K562 (cell line): ENCODE results near the gene OR52I1. TPM values are rescaled to one million over a fixed set of nuclear protein-coding genes. Genes with fewer than 3 reads are reported as not detected.

Source experiments
- ATAC-seq: fragments of 200-7000 bp; cut with Tn5 transposase; 3 replicates; pipeline ENCODE4 v1.9.1; 2020; ENCODE audit warnings: moderate library complexity
- BruUV-seq: library from RNA; stranded (reverse); fragments of 400-500 nt; replicated peaks from 2 replicates; lab custom pipeline; 2021; lab: Mats Ljungman, UMichigan
- CTCF ChIA-PET: fragments of 300-600 bp; formaldehyde crosslinking; extraction: SDS; loops from one replicate; lab custom pipeline; 2021; ENCODE audit warnings: low intra/inter-chr PET ratio; lab: Yijun Ruan, JAX
- POLR2A ChIA-PET: fragments of 300-600, 350-650 bp; sonication (Branson Sonifier 250); formaldehyde crosslinking; extraction: SDS; loops from one replicate; lab custom pipeline; 2021; ENCODE audit warnings: antibody characterized with exemption, inconsistent platforms; lab: Yijun Ruan, JAX
- DNase-seq, 4 experiments: peaks; one replicate each; pipeline versions ENCODE4 v3.0.0 to v3.0.0-alpha.2; 2011 to 2018; ENCODE audit warnings: low spot score in 3 of 4, mixed read lengths in 3 of 4; ENCODE audit errors: extremely low read depth in 1 of 4
- FAIRE-seq: peaks from 2 replicates; lab custom pipeline; 2011; peaks lifted over from hg19 to GRCh38; lab: Jason Lieb, UNC
- H2AFZ ChIP-seq: 2 replicates; pipeline ENCODE4 v1.6.0; 2011; ENCODE audit warnings: low read depth, low read length, control low read depth, inconsistent platforms
- H3K27ac ChIP-seq: fragments of 200-600 bp; 3 replicates; pipeline ENCODE4 v1.8.0; 2011; ENCODE audit warnings: low read depth, mild to moderate bottlenecking, control low read depth, inconsistent platforms, low read length, moderate library complexity, mixed read lengths; ENCODE audit errors: extremely low read depth
- H3K27me3 ChIP-seq, 2 experiments: fragments of 300-600 bp in 1 of 2; 2 replicates in 1 of 2; 3 replicates in 1 of 2; pipeline versions ENCODE4 v1.6.0 to v1.8.0; 2011; ENCODE audit warnings: inconsistent platforms in 2 of 2, low read length in 2 of 2, mild to moderate bottlenecking in 1 of 2, mixed read lengths in 1 of 2, moderate library complexity in 1 of 2; ENCODE audit not compliant: control insufficient read depth in 2 of 2, insufficient read depth in 2 of 2
- H3K36me3 ChIP-seq: fragments of 300-600 bp; 3 replicates; pipeline ENCODE4 v1.8.0; 2011; ENCODE audit warnings: mild to moderate bottlenecking, low read length, inconsistent platforms; ENCODE audit not compliant: control insufficient read depth, insufficient read depth
- H3K4me1 ChIP-seq, 2 experiments: fragments of 200-600 bp in 1 of 2; replicated peaks in 1 of 2; 2 replicates in 1 of 2; 3 replicates in 1 of 2; pipeline versions ENCODE4 v1.5.1 to v1.8.0; 2011; ENCODE audit warnings: inconsistent platforms in 2 of 2, low read length in 2 of 2, mild to moderate bottlenecking in 1 of 2, mixed read lengths in 1 of 2, moderate library complexity in 1 of 2; ENCODE audit not compliant: control insufficient read depth in 2 of 2, insufficient read depth in 2 of 2
- H3K4me2 ChIP-seq: 2 replicates; pipeline ENCODE4 v1.6.1; 2011; ENCODE audit warnings: low read length, control low read depth, inconsistent platforms, mixed read lengths; ENCODE audit not compliant: insufficient read depth
- H3K4me3 ChIP-seq: fragments of 200-600 bp; sonication (generic), shearing (Covaris generic); 2 replicates; pipeline ENCODE4 v1.5.1; 2016; ENCODE audit warnings: control low read depth, inconsistent platforms
- H3K79me2 ChIP-seq: fragments of 200-600 bp; 3 replicates; pipeline ENCODE4 v1.8.0; 2011; ENCODE audit warnings: low read length, inconsistent platforms; ENCODE audit not compliant: control insufficient read depth, insufficient read depth
- H3K9ac ChIP-seq, 2 experiments: 2 replicates each; pipeline versions ENCODE4 v1.6.0 to v1.6.1; 2011; ENCODE audit warnings: low read depth in 2 of 2, low read length in 2 of 2, control low read depth in 1 of 2, inconsistent platforms in 1 of 2, mild to moderate bottlenecking in 1 of 2, mixed read lengths in 1 of 2; ENCODE audit not compliant: insufficient read depth in 1 of 2
- H3K9me1 ChIP-seq: one replicate; pipeline ENCODE4 v1.6.0; 2011; ENCODE audit warnings: inconsistent platforms, mild to moderate bottlenecking, low read length, moderate library complexity; ENCODE audit not compliant: control insufficient read depth, insufficient read depth
- H3K9me3 ChIP-seq: replicated peaks from 2 replicates; pipeline ENCODE4 v1.5.1; 2011; ENCODE audit warnings: low read depth, low read length, inconsistent platforms; ENCODE audit not compliant: control insufficient read depth, insufficient read depth
- H4K20me1 ChIP-seq: replicated peaks from 2 replicates; pipeline ENCODE4 v1.6.1; 2011; ENCODE audit warnings: low read length, inconsistent platforms, mixed read lengths; ENCODE audit not compliant: control insufficient read depth, insufficient read depth
- FIP1L1 ChIP-seq: fragments of 200-400 bp; formaldehyde crosslinking; IDR thresholded peaks from 2 replicates; pipeline ENCODE4 v1.6.1; 2018; ENCODE audit warnings: mild to moderate bottlenecking, low read depth, low read length; ENCODE audit not compliant: poor library complexity, severe bottlenecking
- FOXA3 ChIP-seq, 2 experiments: fragments of 450-650 bp in 1 of 2; sonication (generic) in 1 of 2; formaldehyde crosslinking; IDR thresholded peaks in 1 of 2; conservative IDR thresholded peaks in 1 of 2; 2 replicates each; pipeline versions ENCODE4 v1.4.0 to v1.8.0; 2020 to 2022; ENCODE audit warnings: mild to moderate bottlenecking in 2 of 2, missing genetic modification reagents in 1 of 2
- GTF2A2 ChIP-seq: IDR thresholded peaks from 2 replicates; pipeline ENCODE4 v1.6.1; 2016; ENCODE audit warnings: mild to moderate bottlenecking, missing genetic modification characterization, missing compliant biosample characterization
- MXI1 ChIP-seq: IDR thresholded peaks from 2 replicates; pipeline ENCODE4 v1.6.1; 2011; ENCODE audit warnings: low read depth, mild to moderate bottlenecking, improper control_type of control experiment, low read length
- SAFB2 ChIP-seq: fragments of 200-400 bp; formaldehyde crosslinking; IDR thresholded peaks from 2 replicates; pipeline ENCODE4 v1.6.1; 2018; ENCODE audit warnings: borderline replicate concordance, low read length, low read depth, moderate library complexity; ENCODE audit not compliant: severe bottlenecking
- SP1 ChIP-seq: sonication (generic); formaldehyde crosslinking; IDR thresholded peaks from 2 replicates; pipeline ENCODE4 v1.8.1; 2022; ENCODE audit warnings: mild to moderate bottlenecking, missing genetic modification reagents
- TCFL5 ChIP-seq: fragments of 250-450 bp; sonication (Bioruptor Pico); conservative IDR thresholded peaks from 2 replicates; pipeline ENCODE4 v1.6.1; 2021; ENCODE audit warnings: mild to moderate bottlenecking, moderate library complexity, matching md5 sums
- ZNF239 ChIP-seq: fragments of 250-450 bp; sonication (Bioruptor Pico); IDR thresholded peaks from 2 replicates; pipeline ENCODE4 v1.4.0; 2020; ENCODE audit warnings: mild to moderate bottlenecking
- WGBS: fragments of 100-300 bp; shearing (Covaris generic); methylation state at CpG from one replicate; pipeline ENCODE4 v1.1.6; 2016; ENCODE audit warnings: low coverage, mixed read lengths; ENCODE audit not compliant: insufficient coverage; ENCODE audit errors: missing lambda C conversion rate; 5-methylcytosine and 5-hydroxymethylcytosine counted together
- in situ Hi-C: fragments of 300-500 bp; cut with MboI; formaldehyde crosslinking; loops from 4 replicates; pipeline ENCODE4 v1.15.0; 2018; ENCODE audit warnings: inconsistent platforms, mixed read lengths
- intact Hi-C: fragments of 100-400 bp; cut with micrococcal nuclease; formaldehyde crosslinking; loops from 2 replicates; pipeline ENCODE4 v1.14.2; 2022
- polyA plus RNA-seq, 8 experiments: library from polyadenylated mRNA; depleted of rRNA in 4 of 8; stranded (reverse) in 5 of 8; unstranded in 3 of 8; fragments of >200 nt; fragmentation: Nextera tagmentation in 2 of 8; fragmentation: Illumina TruSeq in 1 of 8; extraction: Ambion mirVana in 2 of 8; extraction: Trizol in 1 of 8; gene quantifications; 2 replicates each; pipeline versions ENCODE4 v1.2.1 to v1.2.3, GENCODE V29; 2011 to 2014; ENCODE audit warnings: inconsistent platforms in 1 of 8, missing spikeins in 1 of 8
- total RNA-seq, 7 experiments: library from RNA; depleted of rRNA in 6 of 7; stranded (reverse); fragments of >200 nt in 6 of 7; fragmentation: Illumina TruSeq in 2 of 7; extraction: Trizol in 2 of 7; gene quantifications; 2 replicates each; pipeline versions ENCODE4 v1.2.1 to v1.2.3, GENCODE V29; 2011 to 2021; ENCODE audit warnings: low replicate concordance in 1 of 7
- TF ChIP-seq, protein P1 (sequence below): fragments of 450-650 bp; formaldehyde crosslinking; IDR thresholded peaks from 2 replicates; pipeline ENCODE4 v1.4.0; 2020; ENCODE audit warnings: mild to moderate bottlenecking, moderate library complexity
- TF ChIP-seq, protein P2 (sequence below): sonication (generic); formaldehyde crosslinking; IDR thresholded peaks from 2 replicates; pipeline ENCODE4 v1.8.0; 2023; ENCODE audit warnings: mild to moderate bottlenecking, missing genetic modification reagents
- TF ChIP-seq, protein P3 (sequence below): fragments of 450-650 bp; IDR thresholded peaks from 2 replicates; pipeline ENCODE4 v1.6.1; 2017; ENCODE audit warnings: mild to moderate bottlenecking, moderate library complexity
- TF ChIP-seq, protein P4 (sequence below): sonication (generic); formaldehyde crosslinking; IDR thresholded peaks from 2 replicates; pipeline ENCODE4 v1.8.1; 2023; ENCODE audit warnings: mild to moderate bottlenecking, missing genetic modification reagents, moderate library complexity
- TF ChIP-seq, protein P5 (sequence below), 2 experiments: IDR thresholded peaks in 1 of 2; conservative IDR thresholded peaks in 1 of 2; 2 replicates each; pipeline ENCODE4 v1.6.1; 2016; ENCODE audit warnings: low read depth in 2 of 2, mild to moderate bottlenecking in 1 of 2, missing compliant biosample characterization in 1 of 2, missing genetic modification characterization in 1 of 2, moderate library complexity in 1 of 2

Gene OR52I1
- total and polyA plus RNA-seq, 9 of the 15 experiments (the other 6 are each of a cell fraction or from before 2014, with no cell fraction given), result not detected

DNA sequence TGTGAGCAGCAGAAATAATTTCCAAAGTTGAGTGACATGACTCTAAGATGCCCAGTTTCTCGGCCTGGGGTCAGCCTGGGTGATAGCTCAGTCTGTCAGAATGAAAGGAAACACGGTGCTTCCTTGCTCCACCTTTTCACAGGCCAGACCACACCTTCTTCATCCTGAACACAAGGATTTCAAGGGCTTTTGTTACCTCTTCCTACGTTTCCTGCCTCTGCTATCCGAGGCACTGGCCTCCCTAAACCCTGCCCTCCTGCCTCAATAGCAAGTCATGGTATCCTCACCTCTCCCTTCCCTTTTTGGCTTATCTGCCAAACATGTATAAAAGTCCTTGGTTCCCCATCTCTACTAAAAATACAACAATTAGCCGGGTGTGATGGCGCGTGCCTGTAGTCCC lies 48.2 kb downstream of the OR52I1 start:
- H3K79me2 ChIP-seq, result no peaks in the 10 kb centered on the region
- no peak overlapping the region for H3K27ac ChIP-seq
- H3K9ac ChIP-seq, result no peak overlapping the region
- WGBS, result 4% methylated on average over 7 of the region's 7 CpGs
- intact Hi-C loops (no loop called here), in situ Hi-C loops (loop anchor here (25.0 kb wide), 1 partner anchor 1695 kb away; no protein-coding TSS in a partner anchor)
- no peak overlapping the region for H3K4me3 ChIP-seq
- no peaks in the 10 kb centered on the region for H3K9me1 ChIP-seq
- FAIRE-seq (no peak), DNase-seq (no peak), ATAC-seq (no peak)
- H3K4me1 ChIP-seq, result peaks cover 0 to 4% of the 10 kb centered on the region in 2 experiments; a peak in 3 of 5 replicates
- CTCF ChIA-PET, result no interaction called here
- no peak overlapping the region for H3K4me2 ChIP-seq
- H3K27me3 ChIP-seq, result peaks cover 0 to 38% of the 10 kb centered on the region in 2 experiments; a peak in 3 of 5 replicates
- BruUV-seq, result no TSS peak
- POLR2A ChIA-PET, result interaction anchor here (1.1 kb wide), 1 partner anchor 864 kb away, joined by 3 read pairs; no protein-coding TSS in a partner anchor
- no peaks in the 10 kb centered on the region for H4K20me1 ChIP-seq
- no peaks in the 10 kb centered on the region for H3K9me3 ChIP-seq
- H3K36me3 ChIP-seq, result no peaks in the 10 kb centered on the region
- no peak overlapping the region for H2AFZ ChIP-seq
- TF ChIP-seq, protein P1, sequence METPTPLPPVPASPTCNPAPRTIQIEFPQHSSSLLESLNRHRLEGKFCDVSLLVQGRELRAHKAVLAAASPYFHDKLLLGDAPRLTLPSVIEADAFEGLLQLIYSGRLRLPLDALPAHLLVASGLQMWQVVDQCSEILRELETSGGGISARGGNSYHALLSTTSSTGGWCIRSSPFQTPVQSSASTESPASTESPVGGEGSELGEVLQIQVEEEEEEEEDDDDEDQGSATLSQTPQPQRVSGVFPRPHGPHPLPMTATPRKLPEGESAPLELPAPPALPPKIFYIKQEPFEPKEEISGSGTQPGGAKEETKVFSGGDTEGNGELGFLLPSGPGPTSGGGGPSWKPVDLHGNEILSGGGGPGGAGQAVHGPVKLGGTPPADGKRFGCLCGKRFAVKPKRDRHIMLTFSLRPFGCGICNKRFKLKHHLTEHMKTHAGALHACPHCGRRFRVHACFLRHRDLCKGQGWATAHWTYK (CRISPR knock-in tag), result no peak
- TF ChIP-seq, protein P2, sequence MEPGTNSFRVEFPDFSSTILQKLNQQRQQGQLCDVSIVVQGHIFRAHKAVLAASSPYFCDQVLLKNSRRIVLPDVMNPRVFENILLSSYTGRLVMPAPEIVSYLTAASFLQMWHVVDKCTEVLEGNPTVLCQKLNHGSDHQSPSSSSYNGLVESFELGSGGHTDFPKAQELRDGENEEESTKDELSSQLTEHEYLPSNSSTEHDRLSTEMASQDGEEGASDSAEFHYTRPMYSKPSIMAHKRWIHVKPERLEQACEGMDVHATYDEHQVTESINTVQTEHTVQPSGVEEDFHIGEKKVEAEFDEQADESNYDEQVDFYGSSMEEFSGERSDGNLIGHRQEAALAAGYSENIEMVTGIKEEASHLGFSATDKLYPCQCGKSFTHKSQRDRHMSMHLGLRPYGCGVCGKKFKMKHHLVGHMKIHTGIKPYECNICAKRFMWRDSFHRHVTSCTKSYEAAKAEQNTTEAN (CRISPR knock-in tag), result no peak
- TF ChIP-seq, protein P3, sequence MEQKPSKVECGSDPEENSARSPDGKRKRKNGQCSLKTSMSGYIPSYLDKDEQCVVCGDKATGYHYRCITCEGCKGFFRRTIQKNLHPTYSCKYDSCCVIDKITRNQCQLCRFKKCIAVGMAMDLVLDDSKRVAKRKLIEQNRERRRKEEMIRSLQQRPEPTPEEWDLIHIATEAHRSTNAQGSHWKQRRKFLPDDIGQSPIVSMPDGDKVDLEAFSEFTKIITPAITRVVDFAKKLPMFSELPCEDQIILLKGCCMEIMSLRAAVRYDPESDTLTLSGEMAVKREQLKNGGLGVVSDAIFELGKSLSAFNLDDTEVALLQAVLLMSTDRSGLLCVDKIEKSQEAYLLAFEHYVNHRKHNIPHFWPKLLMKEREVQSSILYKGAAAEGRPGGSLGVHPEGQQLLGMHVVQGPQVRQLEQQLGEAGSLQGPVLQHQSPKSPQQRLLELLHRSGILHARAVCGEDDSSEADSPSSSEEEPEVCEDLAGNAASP, result no peak
- TF ChIP-seq FOXA3 (CRISPR knock-in tag; conservative IDR thresholded peaks at IDR 0.05 in 1 of 2, IDR thresholded peaks at IDR 0.05 in 1 of 2), result no peak
- no peak for TF ChIP-seq ZNF239 (CRISPR knock-in tag)
- TF ChIP-seq GTF2A2 (tag), result no peak
- TF ChIP-seq, protein P4, sequence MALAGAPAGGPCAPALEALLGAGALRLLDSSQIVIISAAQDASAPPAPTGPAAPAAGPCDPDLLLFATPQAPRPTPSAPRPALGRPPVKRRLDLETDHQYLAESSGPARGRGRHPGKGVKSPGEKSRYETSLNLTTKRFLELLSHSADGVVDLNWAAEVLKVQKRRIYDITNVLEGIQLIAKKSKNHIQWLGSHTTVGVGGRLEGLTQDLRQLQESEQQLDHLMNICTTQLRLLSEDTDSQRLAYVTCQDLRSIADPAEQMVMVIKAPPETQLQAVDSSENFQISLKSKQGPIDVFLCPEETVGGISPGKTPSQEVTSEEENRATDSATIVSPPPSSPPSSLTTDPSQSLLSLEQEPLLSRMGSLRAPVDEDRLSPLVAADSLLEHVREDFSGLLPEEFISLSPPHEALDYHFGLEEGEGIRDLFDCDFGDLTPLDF (CRISPR knock-in tag), result no peak
- TF ChIP-seq FIP1L1, result no peak
- no peak for TF ChIP-seq TCFL5 (CRISPR knock-in tag)
- no peak for TF ChIP-seq MXI1
- no peak for TF ChIP-seq SAFB2
- TF ChIP-seq, protein P5, sequence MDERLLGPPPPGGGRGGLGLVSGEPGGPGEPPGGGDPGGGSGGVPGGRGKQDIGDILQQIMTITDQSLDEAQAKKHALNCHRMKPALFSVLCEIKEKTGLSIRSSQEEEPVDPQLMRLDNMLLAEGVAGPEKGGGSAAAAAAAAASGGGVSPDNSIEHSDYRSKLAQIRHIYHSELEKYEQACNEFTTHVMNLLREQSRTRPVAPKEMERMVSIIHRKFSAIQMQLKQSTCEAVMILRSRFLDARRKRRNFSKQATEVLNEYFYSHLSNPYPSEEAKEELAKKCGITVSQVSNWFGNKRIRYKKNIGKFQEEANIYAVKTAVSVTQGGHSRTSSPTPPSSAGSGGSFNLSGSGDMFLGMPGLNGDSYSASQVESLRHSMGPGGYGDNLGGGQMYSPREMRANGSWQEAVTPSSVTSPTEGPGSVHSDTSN (CRISPR knock-in tag; IDR thresholded peaks at IDR 0.05; ENCODE audit: low read depth), result no peak
- TF ChIP-seq, protein P5 (tag; conservative IDR thresholded peaks at IDR 0.05; ENCODE audit: low read depth), result no peak
- TF ChIP-seq SP1 (CRISPR knock-in tag), result no peak
